ENCODE measurements around the gene HES3. TPM values are rescaled to one million over a fixed set of nuclear protein-coding genes. Genes with fewer than 3 reads are reported as not detected.
A peak's percentile ranks its signal among the peaks of the same experiment; 100 is the strongest.

The HES3 gene
- total and polyA plus RNA-seq, 2 experiments from 2014 or later = not detected

GRCh38 chr1:6243053-6243834 is 735 bp upstream of the HES3 start:
- peaks cover 95% of the 10 kb centered on the region for H3K27me3 ChIP-seq
- H3K36me3 ChIP-seq = no peaks in the 10 kb centered on the region
- TF ChIP-seq CTCF (IDR thresholded peaks at IDR 0.05; ENCODE audit: low read depth, low read length) = no peak
- H3K9me3 ChIP-seq (ENCODE audit: low read depth) = no peaks in the 10 kb centered on the region
- DNase-seq (ENCODE audit: low read depth in 1 of 2, low spot score in 1 of 2) = no peak
- H3K4me3 ChIP-seq = no peak overlapping the region
- H3K4me1 ChIP-seq (ENCODE audit: low read depth) = peaks cover 17% of the 10 kb centered on the region
- no peak overlapping the region for H3K27ac ChIP-seq

- Histone ChIP-seq H3K36me3 (no peaks in the 10 kb centered on the region), H3K27me3 (peaks cover 99% of the 10 kb centered on the region), H3K4me3 (no peak overlapping the region), H3K9me3 (ENCODE audit: low read depth) (no peaks in the 10 kb centered on the region), H3K27ac (no peak overlapping the region), H3K4me1 (ENCODE audit: low read depth) (peaks cover 17% of the 10 kb centered on the region)
- no peak for DNase-seq (ENCODE audit: low read depth in 1 of 2, low spot score in 1 of 2)
- TF ChIP-seq CTCF (IDR thresholded peaks at IDR 0.05; ENCODE audit: low read depth, low read length) = no peak
These were observed 546 bp downstream of the HES3 start for GRCh38 chr1:6244401-6245049.

- no peaks in the 10 kb centered on the region for H3K36me3 ChIP-seq
- peak; percentile 87 for TF ChIP-seq CTCF (IDR thresholded peaks at IDR 0.05; ENCODE audit: low read depth, low read length)
- H3K27ac ChIP-seq = no peak overlapping the region
- no peaks in the 10 kb centered on the region for H3K9me3 ChIP-seq (ENCODE audit: low read depth)
- peaks cover 17% of the 10 kb centered on the region for H3K4me1 ChIP-seq (ENCODE audit: low read depth)
- H3K27me3 ChIP-seq = peaks cover 100% of the 10 kb centered on the region
- peak; percentile 88 to 92 for DNase-seq (ENCODE audit: low read depth in 1 of 2, low spot score in 1 of 2)
- peak overlapping the region; percentile 24 for H3K4me3 ChIP-seq
These were observed 1.3 kb downstream of the HES3 start for GRCh38 chr1:6245086-6245868.

- H3K27me3 ChIP-seq = peaks cover 100% of the 10 kb centered on the region
- H3K9me3 ChIP-seq (ENCODE audit: low read depth) = no peaks in the 10 kb centered on the region
- no peak overlapping the region for H3K27ac ChIP-seq
- peak overlapping the region; percentile 24 for H3K4me3 ChIP-seq
- H3K4me1 ChIP-seq (ENCODE audit: low read depth) = peaks cover 17% of the 10 kb centered on the region
- no peak for DNase-seq (ENCODE audit: low read depth in 1 of 2, low spot score in 1 of 2)
- no peak for TF ChIP-seq CTCF (IDR thresholded peaks at IDR 0.05; ENCODE audit: low read depth, low read length)
- H3K36me3 ChIP-seq = no peaks in the 10 kb centered on the region
These were observed 2.0 kb downstream of the HES3 start for GRCh38 chr1:6245869-6246496.
